SK-N-MC (cell line): Measurements from ENCODE around the gene CHN2.

Experiments used
- FOXP2 ChIP-seq: optimal IDR thresholded peaks from 2 replicates; pipeline ENCODE3; 2011; ENCODE audit warnings: mild to moderate bottlenecking, moderate library complexity; ENCODE audit not compliant: insufficient read depth; ENCODE audit errors: extremely low read length, control extremely low read depth
- POLR2AphosphoS5 ChIP-seq: IDR thresholded peaks from 2 replicates; pipeline ENCODE4 v1.6.1; 2012; ENCODE audit warnings: mild to moderate bottlenecking, low read depth, low read length, borderline replicate concordance

DNA sequence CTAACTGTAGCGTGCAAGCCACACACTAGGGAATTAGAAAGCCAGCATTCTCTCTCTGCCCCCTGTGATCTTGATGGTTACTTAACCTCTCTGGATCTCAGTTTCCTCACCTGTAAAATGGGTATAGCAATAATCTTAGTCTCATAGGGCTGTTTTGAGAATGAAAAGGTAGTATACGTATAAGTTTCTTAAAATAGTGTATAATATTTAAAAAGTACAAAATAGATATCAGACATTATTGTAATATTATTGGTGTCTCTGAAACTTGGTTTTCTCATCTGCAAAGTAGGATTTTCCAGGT is 80.4 kb downstream of the CHN2 start:
- TF ChIP-seq FOXP2 (no peak), POLR2AphosphoS5 (no peak)
